ENCODE data around the gene PPM1G. TPM values are rescaled to one million over a fixed set of nuclear protein-coding genes. Genes with fewer than 3 reads are reported as not detected.

PPM1G gene, protein sequence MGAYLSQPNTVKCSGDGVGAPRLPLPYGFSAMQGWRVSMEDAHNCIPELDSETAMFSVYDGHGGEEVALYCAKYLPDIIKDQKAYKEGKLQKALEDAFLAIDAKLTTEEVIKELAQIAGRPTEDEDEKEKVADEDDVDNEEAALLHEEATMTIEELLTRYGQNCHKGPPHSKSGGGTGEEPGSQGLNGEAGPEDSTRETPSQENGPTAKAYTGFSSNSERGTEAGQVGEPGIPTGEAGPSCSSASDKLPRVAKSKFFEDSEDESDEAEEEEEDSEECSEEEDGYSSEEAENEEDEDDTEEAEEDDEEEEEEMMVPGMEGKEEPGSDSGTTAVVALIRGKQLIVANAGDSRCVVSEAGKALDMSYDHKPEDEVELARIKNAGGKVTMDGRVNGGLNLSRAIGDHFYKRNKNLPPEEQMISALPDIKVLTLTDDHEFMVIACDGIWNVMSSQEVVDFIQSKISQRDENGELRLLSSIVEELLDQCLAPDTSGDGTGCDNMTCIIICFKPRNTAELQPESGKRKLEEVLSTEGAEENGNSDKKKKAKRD
- total RNA-seq: 80.7 and 83.5 TPM in 2 replicates

DNA sequence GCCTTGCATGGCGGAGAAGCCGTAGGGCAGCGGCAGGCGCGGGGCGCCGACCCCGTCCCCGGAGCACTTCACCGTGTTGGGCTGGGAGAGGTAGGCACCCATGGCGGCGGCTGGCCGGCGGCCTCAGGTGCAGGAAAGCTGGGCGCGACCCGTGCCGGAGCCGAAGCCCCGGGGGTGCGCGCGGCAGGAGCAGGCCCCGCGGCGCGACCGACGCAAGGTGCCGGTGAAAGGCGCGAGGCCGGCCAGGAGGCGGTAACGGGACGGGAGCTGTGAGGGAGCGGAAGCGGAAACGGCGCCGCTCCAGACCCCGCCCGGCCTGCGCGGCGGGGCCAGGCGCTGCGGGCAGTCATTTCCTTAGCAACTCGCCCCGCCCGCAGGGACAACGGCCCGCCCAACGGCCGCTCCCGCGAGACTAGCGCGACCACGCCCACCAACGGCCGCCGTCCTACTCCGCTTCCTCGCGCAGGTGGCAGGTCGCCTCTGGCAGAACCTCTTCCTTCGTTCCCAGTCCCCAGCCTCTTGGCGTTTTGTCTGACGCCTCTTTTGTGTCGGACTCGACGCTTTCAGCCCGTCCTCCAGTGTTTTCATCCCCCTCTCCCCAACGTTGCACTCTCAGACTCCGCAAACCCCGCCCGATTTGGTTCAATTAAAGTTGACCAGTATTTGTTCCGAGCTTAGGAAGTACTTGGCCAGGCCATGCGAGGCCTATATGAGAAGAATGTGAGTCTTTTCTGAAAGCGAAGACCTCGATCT, at the start of gene PPM1G:
Gene PPM1G (minus strand): TSS at position 271 of the 753 bp plus-strand sequence. CDS start 169 bp downstream, at position 102.

DNA sequence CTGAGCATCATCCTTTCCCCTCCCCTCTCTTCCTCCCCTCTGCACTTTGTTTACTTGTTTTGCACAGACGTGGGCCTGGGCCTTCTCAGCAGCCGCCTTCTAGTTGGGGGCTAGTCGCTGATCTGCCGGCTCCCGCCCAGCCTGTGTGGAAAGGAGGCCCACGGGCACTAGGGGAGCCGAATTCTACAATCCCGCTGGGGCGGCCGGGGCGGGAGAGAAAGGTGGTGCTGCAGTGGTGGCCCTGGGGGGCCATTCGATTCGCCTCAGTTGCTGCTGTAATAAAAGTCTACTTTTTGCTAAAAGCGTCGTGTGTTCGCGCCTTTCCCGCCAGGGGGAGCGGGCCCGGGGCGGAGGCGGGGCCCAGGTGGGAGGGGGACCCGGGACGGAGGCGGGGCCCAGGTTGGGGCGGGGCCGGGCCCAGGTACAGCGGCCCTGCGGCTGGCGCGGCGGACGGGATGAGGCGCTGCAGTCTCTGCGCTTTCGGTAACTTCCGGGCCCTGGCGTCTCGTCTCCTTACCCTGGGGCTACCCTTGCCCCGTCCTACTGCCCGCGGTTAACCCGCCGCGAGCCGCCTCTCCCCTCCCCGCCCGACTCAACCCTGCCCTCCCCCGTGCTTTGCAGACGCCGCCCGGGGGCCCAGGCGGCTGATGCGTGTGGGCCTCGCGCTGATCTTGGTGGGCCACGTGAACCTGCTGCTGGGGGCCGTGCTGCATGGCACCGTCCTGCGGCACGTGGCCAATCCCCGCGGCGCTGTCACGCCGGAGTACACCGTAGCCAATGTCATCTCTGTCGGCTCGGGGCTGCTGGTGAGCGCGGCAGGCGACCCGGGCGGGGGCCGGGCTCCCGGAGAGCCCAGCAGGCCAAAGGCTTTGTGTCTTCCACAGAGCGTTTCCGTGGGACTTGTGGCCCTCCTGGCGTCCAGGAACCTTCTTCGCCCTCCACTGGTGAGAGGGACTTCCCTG, 32.8 kb upstream of the PPM1G start, which contains the start of gene KRTCAP3:
Gene KRTCAP3 (plus strand): TSS at position 424 of the 962 bp plus-strand sequence. CDS start 32 bp downstream, at position 456.

DNA sequence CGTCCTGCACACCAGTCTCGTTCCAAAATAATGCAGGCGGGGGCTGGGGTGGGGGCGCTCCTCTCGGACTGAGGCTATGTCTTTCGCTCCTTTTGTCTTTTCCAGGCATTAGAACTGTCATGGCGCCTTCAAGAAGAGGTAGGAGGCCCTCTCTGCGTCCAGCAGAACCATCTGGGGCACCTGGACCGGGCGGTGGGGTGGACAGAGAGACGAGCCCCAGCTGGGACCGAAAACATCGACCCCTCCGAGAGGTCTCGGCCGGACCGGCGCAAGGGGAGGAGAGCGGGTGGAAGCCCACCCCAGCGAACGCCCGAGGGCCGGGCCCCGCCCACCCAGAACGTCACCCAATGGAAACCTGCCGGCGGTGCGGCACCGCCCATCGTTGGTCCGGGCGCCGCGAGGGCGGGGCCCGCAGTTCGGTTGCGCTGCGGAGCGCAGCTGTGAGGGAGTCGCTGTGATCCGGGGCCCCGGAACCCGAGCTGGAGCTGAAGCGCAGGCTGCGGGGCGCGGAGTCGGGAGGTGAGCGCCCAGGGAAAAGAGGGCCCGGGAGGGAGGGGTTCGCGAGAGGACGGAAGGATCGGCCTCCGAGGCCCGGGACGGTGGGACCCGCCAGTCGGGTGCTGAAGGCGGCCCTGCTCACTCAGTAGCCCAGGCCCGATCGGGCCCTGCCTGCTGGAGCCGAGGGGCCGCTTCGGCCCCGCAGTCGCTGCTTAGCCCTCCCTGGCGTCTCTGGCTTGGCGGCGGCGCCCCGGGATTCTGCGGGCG, 19.0 kb upstream of the PPM1G start, which contains the start of gene NRBP1:
Gene NRBP1 (plus strand): TSS at position 419 of the 765 bp plus-strand sequence. CDS start 4,643 bp downstream, outside the sequence.

DNA sequence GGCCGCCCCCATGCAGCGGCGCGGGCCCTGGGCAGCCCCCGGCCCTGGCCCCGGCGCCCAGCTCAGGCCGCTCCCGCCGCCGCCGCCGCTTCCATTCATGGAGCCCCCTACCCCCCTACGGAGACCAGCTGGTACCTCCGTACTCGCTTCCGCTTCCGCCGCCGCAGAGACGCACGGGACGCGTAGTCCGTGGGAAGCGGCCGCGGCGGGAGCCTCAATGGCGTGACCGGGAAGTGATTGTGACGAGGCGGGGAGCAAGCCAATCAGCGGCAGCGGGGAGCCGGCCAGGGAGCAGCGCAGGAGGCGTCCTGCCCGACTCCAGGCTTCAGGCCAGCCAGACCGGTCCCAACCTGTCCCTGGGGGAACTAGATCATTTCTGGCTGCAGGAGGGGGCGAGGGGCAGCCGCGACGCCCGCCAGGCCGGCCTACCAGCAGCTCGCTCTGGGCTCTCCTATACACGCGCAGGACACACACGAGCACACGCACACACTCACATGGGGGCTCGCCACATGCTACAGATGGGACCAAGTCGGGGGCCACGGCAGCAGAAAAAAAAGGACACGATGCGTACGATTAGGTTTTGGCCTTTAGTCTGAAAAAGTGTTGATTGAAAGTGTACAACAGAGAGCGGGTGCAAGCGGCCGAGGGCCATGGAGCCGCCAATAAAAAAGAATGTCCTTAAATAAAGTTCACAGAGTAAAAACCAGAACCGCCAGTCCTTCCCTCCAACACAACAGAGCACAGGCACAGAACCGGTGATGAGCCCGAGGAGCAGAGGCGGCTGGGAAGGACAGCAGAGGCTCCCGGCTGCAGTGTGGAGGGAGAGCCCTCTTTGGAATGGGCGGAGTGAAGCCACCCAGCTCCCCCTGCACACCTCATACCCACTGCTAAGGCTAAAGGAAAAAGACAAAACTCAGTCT, 28.5 kb downstream of the PPM1G start, which contains the start of gene ZNF513:
Gene ZNF513 (minus strand): TSS at position 109 of the 920 bp plus-strand sequence. CDS start 208 bp downstream, outside the sequence.

DNA sequence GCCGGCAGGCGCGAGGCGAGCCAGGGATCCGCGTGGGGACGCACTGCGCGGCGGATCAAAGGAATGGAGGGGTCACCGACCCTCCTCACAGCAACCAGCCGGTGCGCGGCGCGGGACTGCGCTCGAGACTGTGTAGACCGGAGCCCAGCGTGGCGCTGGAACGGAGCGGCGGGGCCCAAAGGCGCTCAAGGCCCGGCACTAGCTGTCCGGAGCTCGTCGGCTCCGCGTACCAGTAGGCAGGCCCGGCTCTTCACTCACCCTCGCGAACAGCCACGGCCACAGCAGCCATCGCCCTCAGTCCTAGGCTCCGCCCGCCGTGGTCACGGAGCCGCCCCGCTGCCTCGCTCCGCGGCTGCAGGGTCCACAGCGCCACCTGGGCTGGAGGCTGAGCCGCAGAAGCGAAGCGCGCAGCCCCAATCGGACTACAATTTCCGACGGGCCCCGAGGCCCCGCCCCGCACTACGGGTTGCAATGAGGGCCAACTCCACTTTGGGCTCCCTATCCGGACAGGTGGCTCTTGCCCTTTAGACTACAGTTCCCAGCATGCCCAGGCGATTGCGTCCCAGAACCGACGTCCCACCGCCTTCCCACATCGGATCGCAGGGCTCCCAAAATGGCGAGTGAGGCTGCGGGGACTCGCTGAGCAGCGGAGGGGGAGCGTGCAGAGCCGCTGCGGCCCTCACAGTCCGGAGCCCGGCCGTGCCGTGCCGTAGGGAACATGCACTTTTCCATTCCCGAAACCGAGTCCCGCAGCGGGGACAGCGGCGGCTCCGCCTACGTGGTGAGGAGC, 39.2 kb downstream of the PPM1G start, which contains the start of the genes EIF2B4 and SNX17:
Gene EIF2B4 (minus strand): TSS at position 313 of the 790 bp plus-strand sequence. CDS start 24 bp downstream, at position 289.
Gene SNX17 (plus strand): TSS at position 591 of the 790 bp plus-strand sequence. CDS start 128 bp downstream, at position 719.

DNA sequence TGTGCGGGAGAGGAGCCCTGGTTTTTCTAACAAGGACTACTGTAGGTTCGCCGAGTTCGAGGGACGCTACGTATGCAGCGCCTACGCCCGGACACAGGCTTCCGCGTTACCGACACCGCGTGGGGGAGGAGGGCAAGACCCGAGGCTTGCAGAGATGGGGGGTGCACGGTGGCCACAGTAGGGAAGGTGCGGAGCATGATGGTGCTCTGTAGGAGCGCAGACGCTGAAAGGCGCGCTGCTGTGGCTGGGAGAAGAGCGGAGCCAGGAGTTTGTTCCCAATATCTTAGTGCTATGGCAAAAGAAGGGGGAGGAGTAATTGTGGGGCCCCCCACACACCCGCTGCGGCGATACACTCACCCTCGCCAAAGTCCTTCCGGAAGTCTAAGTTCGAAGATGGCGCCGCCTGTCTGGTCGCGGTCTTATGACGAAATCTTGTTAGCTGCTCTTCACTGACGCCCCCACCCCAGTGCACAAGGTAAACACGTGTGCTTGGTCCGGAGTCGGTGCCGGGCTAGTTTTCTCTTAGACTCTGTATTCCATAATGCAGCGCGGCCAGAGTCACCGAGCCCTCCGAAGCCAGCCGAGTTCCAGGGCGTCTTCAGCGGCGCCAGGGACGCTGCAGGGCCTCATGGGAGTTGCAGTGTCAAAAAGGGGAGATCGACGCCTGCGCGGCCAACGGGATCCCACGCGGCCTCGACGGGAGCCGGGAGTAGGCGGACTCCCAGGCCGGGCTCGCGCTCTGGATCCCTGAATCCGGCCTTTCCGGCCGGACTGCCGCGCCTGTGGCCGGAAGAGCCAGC, 52.8 kb downstream of the PPM1G start, which contains the start of gene GTF3C2:
Gene GTF3C2 (minus strand): TSS at position 383 of the 800 bp plus-strand sequence. CDS start 13,210 bp downstream, outside the sequence.

Other genes starting within 250 kb of the PPM1G start
- 241 and 261 TPM in 2 replicates for gene ATRAID, start 197.6 kb downstream of the PPM1G start, total RNA-seq
- 6.6 and 9.1 TPM in 2 replicates for gene SLC5A6, start 197.3 kb downstream of the PPM1G start, total RNA-seq
- 21.9 and 22.9 TPM in 2 replicates for gene CAD, start 192.2 kb downstream of the PPM1G start, total RNA-seq
- gene SLC30A3, start 146.5 kb downstream of the PPM1G start, total RNA-seq: not detected in 2 replicates
- not detected in 2 replicates for gene DNAJC5G, start 134.2 kb downstream of the PPM1G start, total RNA-seq
- 0.09 TPM in 1 of 2 replicates, not detected in the other for gene TRIM54, start 127.2 kb downstream of the PPM1G start, total RNA-seq
- 0.16 and 0.26 TPM in 2 replicates for gene UCN, start 101.1 kb downstream of the PPM1G start, total RNA-seq
- gene MPV17, start 86.5 kb downstream of the PPM1G start, total RNA-seq: 73.6 and 79.1 TPM in 2 replicates
- gene GTF3C2, start 52.8 kb downstream of the PPM1G start, total RNA-seq: 13.7 and 23.5 TPM in 2 replicates
- gene EIF2B4, start 39.3 kb downstream of the PPM1G start, total RNA-seq: 29.3 and 31.5 TPM in 2 replicates
- gene SNX17, start 39.0 kb downstream of the PPM1G start, total RNA-seq: 121 and 127 TPM in 2 replicates
- 5.3 and 6.6 TPM in 2 replicates for gene ZNF513, start 28.9 kb downstream of the PPM1G start, total RNA-seq
- gene NRBP1, start 19.0 kb upstream of the PPM1G start, total RNA-seq: 90.0 and 94.5 TPM in 2 replicates
- 0.26 and 0.47 TPM in 2 replicates for gene KRTCAP3, start 32.8 kb upstream of the PPM1G start, total RNA-seq
- gene IFT172, start 80.2 kb upstream of the PPM1G start, total RNA-seq: 32.3 and 51.1 TPM in 2 replicates
- gene FNDC4, start 85.6 kb upstream of the PPM1G start, total RNA-seq: 15.2 and 19.4 TPM in 2 replicates
- 0.16 TPM in 1 of 2 replicates, not detected in the other for gene GCKR, start 87.2 kb upstream of the PPM1G start, total RNA-seq
- 16.1 and 16.8 TPM in 2 replicates for gene ZNF512, start 173.5 kb upstream of the PPM1G start, total RNA-seq
- gene CCDC121, start 219.4 kb upstream of the PPM1G start, total RNA-seq: 1.7 and 3.0 TPM in 2 replicates
- gene GPN1, start 219.5 kb upstream of the PPM1G start, total RNA-seq: 24.9 and 33.0 TPM in 2 replicates

Data from bronchial smooth muscle cell (primary cell).